GM11168 (cell line): Measurements from ENCODE around the gene SEMA3D.

ENCODE experiments used
- in situ Hi-C: fragments of 300-500 bp; cut with MboI; formaldehyde crosslinking; loops from one replicate; pipeline ENCODE4 v1.12.0; 2022; ENCODE audit warnings: low sequenced_read_pairs; ENCODE audit not compliant: unreplicated experiment

SEMA3D gene

GRCh38 chr7:85052056-85052737 is 134.7 kb downstream of the SEMA3D start:
- in situ Hi-C loops: no loop called here

- in situ Hi-C loops: loop anchor here (25.0 kb wide), 1 partner anchor 516 kb away; no protein-coding TSS in a partner anchor
Measured at GRCh38 chr7:85046534-85046933, 140.3 kb downstream of the SEMA3D start.

- in situ Hi-C loops: loop anchor here (25.0 kb wide), 1 partner anchor 521 kb away; no protein-coding TSS in a partner anchor
Measured at GRCh38 chr7:85041605-85042216, 145.1 kb downstream of the SEMA3D start.

GRCh38 chr7:85039196-85039923 is 147.5 kb downstream of the SEMA3D start:
- in situ Hi-C loops: loop anchor here (25.0 kb wide), 1 partner anchor 523 kb away; no protein-coding TSS in a partner anchor

DNA sequence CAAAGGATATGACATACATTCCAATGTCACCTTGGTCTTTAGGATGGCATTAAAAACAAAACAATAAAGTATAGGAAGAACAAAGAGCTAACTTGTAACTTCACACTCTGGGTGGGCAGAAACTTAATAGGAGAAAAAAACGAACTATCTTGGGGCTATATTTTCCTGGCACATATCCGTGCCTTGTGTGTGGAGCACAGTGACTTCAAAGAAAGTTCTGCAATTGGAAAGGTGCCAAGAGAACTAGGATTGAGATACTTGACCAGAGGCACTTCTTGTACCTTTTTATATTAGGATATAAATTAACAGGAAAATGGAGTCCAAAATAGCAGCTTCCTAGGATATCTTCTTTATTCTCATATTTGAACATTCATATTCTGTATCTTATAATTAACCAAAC is 148.4 kb downstream of the SEMA3D start:
- in situ Hi-C loops: loop anchor here (25.0 kb wide), 1 partner anchor 524 kb away; no protein-coding TSS in a partner anchor

DNA sequence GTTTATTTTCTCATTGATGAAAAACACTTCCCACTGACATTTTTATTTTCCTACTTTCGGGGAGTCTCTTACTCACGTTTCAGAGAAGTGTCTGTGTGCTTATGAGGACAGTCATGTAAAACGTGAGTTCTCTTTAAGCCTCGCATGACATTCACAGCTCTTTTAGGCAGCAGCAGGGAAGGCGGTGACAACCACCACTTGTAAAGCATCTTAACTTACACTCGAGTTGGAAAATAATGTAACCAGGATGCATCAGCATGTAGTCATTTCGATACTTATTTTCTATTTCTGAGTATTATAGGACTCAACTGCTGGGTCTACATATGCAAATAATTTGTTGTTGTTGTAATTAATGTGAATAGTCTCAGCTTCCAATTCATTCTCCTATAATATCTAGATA is 153.6 kb downstream of the SEMA3D start:
- in situ Hi-C loops: loop anchor here (25.0 kb wide), 1 partner anchor 529 kb away; no protein-coding TSS in a partner anchor

DNA sequence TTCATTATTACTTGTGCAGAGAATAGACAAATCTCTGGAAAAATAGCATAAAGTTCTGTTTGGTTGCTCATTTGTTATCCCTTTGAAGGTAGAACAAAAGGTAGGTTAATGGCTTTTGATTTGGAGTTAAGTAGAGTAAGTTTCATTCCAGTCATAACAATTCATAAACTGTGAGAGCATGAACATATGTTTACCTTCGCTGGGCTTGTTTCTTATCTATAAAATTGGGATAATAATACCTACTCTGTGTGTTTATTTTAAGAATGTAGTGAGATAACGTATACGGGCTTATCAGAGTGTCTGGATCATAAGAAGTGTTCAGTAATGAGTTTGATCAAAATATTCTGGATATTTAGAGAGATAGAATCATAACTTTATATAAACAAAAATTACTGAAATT is 155.4 kb downstream of the SEMA3D start:
- in situ Hi-C loops: loop anchor here (25.0 kb wide), 1 partner anchor 531 kb away; no protein-coding TSS in a partner anchor

DNA sequence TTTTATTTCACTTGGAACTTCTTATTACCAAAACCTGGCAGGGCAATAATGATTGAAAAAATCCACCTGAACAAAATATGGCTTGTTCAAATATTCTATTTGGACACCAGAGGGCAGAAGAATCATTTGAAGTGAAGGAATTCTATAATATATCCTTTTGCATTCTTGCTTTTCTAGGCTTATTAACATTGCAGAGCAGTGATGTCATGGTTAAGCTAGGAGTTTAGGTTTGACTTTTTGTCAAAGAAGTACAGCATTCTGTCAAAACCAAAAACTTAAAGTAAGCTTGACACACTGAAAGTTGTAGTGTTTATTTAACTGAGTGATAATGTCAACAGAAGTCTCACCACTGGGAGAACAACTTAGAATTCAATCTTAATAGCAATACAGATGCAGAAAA is 156.0 kb downstream of the SEMA3D start:
- in situ Hi-C loops: loop anchor here (25.0 kb wide), 1 partner anchor 531 kb away; no protein-coding TSS in a partner anchor

DNA sequence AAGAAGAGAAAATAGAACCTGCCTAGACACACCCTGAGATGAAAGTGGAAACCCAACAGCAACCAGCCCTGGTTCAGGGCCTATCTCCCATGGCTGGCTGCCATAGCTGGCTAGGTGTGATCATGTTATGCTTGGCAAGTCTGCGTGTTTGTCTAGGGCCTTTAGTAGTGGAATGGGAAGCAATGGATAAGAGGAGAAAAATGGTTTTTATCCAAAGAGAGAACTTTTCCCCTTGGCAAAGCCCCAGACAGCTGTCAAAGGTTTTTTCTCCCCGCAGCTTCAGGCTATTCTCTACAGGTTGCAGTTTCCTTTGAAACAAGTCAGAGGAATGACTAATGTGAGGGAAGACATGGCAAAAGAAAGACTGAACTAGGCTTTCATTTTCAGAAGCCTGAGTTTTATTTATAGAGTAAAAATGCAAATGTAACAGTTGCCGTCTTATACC is 161.5 kb downstream of the SEMA3D start:
- in situ Hi-C loops: loop anchor here (10.0 to 25.0 kb wide), 2 partner anchors 537 to 1061 kb away; no protein-coding TSS in a partner anchor

- in situ Hi-C loops: loop anchor here (10.0 kb wide), 1 partner anchor 1059 kb away; no protein-coding TSS in a partner anchor
Measured at GRCh38 chr7:85023916-85024315, 162.9 kb downstream of the SEMA3D start.

DNA sequence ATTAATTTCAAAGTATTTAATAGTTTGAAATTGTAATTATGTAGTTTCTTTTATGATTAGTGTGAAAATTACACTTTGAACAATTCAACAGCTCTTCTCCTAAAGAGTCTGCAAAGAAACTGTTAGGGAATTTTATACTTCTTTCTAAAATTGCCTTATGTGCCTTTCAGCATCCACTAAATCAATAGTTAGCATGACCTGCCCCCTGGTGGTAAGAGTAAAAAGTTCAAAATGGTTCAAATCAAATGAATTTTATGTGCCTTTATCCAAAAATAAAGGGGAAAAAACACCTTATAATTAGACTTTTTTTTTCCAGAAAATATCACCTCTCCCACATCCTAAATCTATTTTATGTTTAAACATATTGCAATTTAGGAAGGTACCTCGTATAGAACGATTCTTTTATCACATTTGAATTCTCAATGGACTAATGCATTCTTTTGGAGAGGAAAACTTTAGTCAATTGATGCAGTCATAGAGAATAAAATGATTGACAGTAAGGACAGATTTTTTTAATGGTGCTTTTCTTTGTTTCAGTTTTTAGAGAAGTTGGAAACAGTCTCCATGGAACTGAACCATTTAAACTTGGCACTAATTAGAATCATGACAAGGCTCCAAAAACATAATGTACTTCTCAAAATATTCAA is 163.7 kb downstream of the SEMA3D start:
- in situ Hi-C loops: loop anchor here (10.0 kb wide), 1 partner anchor 1058 kb away; no protein-coding TSS in a partner anchor

- in situ Hi-C loops: loop anchor here (10.0 kb wide), 1 partner anchor 1057 kb away; no protein-coding TSS in a partner anchor
Measured at GRCh38 chr7:85022064-85022697, 164.7 kb downstream of the SEMA3D start.

GRCh38 chr7:85021101-85021704 is 165.7 kb downstream of the SEMA3D start:
- in situ Hi-C loops: loop anchor here (10.0 kb wide), 1 partner anchor 1056 kb away; no protein-coding TSS in a partner anchor

DNA sequence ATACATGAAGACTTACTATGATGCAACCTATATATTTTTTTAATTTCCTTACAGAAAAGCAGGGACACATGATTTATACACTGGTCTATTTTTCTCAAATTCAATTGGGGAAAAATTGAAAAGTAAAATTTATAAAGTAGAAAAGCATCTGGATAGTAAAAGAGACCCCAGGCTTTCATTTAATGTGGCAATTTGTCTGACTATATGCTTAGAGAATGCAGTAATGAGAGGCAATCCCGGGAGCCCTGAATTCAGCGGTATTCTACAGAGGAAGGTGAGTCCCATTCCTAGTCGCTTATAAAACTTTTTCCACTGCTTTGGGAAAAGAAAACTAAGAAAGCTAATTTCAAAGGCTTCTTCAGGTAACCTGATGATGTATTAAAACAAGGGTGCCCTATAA is 167.1 kb downstream of the SEMA3D start:
- in situ Hi-C loops: loop anchor here (10.0 kb wide), 1 partner anchor 1055 kb away; no protein-coding TSS in a partner anchor

DNA sequence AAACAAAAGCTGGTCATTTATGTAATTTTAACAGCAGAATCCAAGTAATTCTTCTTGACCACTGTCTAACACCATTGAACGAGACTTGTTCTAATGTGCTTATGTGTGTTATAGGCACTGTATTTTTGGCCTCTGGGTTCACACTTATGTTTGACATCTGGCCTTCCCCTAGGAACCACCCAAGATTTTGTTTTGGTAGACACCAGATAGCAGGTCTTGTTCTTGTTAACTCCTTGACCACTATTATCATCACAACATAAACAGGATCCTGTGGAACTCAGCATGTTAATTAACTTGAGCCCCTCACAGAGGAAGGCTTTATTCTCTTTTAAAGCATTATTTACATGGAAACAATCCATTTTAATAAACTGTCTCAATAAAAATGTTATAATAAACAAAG is 167.7 kb downstream of the SEMA3D start:
- in situ Hi-C loops: no loop called here

- in situ Hi-C loops: no loop called here
Measured at GRCh38 chr7:85018498-85018897, 168.4 kb downstream of the SEMA3D start.

DNA sequence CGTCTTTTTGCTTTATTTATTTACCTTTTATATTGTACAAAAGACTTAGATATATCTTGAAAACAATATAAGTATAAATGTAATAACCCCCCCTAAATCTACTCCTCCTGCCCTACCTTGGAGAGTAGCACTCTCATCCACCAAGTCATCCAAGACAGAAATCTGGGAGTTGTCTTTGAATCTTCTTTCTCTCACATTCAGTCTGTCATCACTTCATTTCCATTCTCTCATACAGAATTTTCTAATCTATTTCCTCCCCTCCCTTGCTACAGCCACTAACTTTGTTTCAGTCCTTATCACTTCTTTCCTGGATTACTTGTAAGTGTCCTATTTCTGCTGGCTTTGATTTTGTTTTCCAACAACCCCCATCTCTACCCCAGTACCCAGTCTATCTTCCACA is 170.6 kb downstream of the SEMA3D start:
- in situ Hi-C loops: no loop called here

- in situ Hi-C loops: no loop called here
Measured at GRCh38 chr7:85014936-85015660, 171.8 kb downstream of the SEMA3D start.
